ENCODE data around the gene CYP2R1. TPM values are rescaled to one million over a fixed set of nuclear protein-coding genes. Genes with fewer than 3 reads are reported as not detected.

The CYP2R1 gene
- total and polyA plus RNA-seq, 2 of the 8 experiments (the other 6 are each of a cell fraction or from before 2014, with no cell fraction given) = 8.3 to 12.9 TPM

GRCh38 chr11:14873632-14874031 is 18.4 kb downstream of the CYP2R1 start (continued):
- TF ChIP-seq, protein P1, sequence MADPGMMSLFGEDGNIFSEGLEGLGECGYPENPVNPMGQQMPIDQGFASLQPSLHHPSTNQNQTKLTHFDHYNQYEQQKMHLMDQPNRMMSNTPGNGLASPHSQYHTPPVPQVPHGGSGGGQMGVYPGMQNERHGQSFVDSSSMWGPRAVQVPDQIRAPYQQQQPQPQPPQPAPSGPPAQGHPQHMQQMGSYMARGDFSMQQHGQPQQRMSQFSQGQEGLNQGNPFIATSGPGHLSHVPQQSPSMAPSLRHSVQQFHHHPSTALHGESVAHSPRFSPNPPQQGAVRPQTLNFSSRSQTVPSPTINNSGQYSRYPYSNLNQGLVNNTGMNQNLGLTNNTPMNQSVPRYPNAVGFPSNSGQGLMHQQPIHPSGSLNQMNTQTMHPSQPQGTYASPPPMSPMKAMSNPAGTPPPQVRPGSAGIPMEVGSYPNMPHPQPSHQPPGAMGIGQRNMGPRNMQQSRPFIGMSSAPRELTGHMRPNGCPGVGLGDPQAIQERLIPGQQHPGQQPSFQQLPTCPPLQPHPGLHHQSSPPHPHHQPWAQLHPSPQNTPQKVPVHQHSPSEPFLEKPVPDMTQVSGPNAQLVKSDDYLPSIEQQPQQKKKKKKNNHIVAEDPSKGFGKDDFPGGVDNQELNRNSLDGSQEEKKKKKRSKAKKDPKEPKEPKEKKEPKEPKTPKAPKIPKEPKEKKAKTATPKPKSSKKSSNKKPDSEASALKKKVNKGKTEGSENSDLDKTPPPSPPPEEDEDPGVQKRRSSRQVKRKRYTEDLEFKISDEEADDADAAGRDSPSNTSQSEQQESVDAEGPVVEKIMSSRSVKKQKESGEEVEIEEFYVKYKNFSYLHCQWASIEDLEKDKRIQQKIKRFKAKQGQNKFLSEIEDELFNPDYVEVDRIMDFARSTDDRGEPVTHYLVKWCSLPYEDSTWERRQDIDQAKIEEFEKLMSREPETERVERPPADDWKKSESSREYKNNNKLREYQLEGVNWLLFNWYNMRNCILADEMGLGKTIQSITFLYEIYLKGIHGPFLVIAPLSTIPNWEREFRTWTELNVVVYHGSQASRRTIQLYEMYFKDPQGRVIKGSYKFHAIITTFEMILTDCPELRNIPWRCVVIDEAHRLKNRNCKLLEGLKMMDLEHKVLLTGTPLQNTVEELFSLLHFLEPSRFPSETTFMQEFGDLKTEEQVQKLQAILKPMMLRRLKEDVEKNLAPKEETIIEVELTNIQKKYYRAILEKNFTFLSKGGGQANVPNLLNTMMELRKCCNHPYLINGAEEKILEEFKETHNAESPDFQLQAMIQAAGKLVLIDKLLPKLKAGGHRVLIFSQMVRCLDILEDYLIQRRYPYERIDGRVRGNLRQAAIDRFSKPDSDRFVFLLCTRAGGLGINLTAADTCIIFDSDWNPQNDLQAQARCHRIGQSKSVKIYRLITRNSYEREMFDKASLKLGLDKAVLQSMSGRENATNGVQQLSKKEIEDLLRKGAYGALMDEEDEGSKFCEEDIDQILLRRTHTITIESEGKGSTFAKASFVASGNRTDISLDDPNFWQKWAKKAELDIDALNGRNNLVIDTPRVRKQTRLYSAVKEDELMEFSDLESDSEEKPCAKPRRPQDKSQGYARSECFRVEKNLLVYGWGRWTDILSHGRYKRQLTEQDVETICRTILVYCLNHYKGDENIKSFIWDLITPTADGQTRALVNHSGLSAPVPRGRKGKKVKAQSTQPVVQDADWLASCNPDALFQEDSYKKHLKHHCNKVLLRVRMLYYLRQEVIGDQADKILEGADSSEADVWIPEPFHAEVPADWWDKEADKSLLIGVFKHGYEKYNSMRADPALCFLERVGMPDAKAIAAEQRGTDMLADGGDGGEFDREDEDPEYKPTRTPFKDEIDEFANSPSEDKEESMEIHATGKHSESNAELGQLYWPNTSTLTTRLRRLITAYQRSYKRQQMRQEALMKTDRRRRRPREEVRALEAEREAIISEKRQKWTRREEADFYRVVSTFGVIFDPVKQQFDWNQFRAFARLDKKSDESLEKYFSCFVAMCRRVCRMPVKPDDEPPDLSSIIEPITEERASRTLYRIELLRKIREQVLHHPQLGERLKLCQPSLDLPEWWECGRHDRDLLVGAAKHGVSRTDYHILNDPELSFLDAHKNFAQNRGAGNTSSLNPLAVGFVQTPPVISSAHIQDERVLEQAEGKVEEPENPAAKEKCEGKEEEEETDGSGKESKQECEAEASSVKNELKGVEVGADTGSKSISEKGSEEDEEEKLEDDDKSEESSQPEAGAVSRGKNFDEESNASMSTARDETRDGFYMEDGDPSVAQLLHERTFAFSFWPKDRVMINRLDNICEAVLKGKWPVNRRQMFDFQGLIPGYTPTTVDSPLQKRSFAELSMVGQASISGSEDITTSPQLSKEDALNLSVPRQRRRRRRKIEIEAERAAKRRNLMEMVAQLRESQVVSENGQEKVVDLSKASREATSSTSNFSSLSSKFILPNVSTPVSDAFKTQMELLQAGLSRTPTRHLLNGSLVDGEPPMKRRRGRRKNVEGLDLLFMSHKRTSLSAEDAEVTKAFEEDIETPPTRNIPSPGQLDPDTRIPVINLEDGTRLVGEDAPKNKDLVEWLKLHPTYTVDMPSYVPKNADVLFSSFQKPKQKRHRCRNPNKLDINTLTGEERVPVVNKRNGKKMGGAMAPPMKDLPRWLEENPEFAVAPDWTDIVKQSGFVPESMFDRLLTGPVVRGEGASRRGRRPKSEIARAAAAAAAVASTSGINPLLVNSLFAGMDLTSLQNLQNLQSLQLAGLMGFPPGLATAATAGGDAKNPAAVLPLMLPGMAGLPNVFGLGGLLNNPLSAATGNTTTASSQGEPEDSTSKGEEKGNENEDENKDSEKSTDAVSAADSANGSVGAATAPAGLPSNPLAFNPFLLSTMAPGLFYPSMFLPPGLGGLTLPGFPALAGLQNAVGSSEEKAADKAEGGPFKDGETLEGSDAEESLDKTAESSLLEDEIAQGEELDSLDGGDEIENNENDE (IDR thresholded peaks at IDR 0.05; ENCODE audit: insufficient replicate concordance, low read length) = no peak
- TF ChIP-seq, protein P2, sequence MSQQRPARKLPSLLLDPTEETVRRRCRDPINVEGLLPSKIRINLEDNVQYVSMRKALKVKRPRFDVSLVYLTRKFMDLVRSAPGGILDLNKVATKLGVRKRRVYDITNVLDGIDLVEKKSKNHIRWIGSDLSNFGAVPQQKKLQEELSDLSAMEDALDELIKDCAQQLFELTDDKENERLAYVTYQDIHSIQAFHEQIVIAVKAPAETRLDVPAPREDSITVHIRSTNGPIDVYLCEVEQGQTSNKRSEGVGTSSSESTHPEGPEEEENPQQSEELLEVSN (IDR thresholded peaks at IDR 0.05) = no peak
